ENCODE measurements around the gene EIPR1.

EIPR1 gene

GRCh38 chr2:3334392-3335345 is 42.9 kb downstream of the EIPR1 start:
- H3K9ac ChIP-seq (ENCODE audit: insufficient read length), result no peak overlapping the region
- no peaks in the 10 kb centered on the region for H3K9me3 ChIP-seq (ENCODE audit: low read depth, low read length)
- peaks cover 10% of the 10 kb centered on the region; the same call in 1 of the 2 replicates for H3K36me3 ChIP-seq (ENCODE audit: insufficient read depth, low read length)
- DNase-seq (ENCODE audit: low read depth, low spot score), result no peak
- H3K4me3 ChIP-seq, result no peak overlapping the region
- TF ChIP-seq EZH2 (IDR thresholded peaks at IDR 0.05) (no peak), FOXP2 (optimal IDR thresholded peaks at IDR 0.05; ENCODE audit: control extremely low read depth, extremely low read length, insufficient read depth) (no peak), POLR2AphosphoS5 (IDR thresholded peaks at IDR 0.05; ENCODE audit: borderline replicate concordance, low read depth, low read length) (no peak)
- H3K27ac ChIP-seq, result no peak overlapping the region

- Histone ChIP-seq H3K4me3 (no peak overlapping the region), H3K27ac (no peak overlapping the region), H3K9me3 (ENCODE audit: low read depth, low read length) (no peaks in the 10 kb centered on the region), H3K9ac (ENCODE audit: insufficient read length) (no peak overlapping the region), H3K36me3 (ENCODE audit: insufficient read depth, low read length) (peaks cover 10% of the 10 kb centered on the region; the same call in 1 of the 2 replicates)
- no peak for DNase-seq (ENCODE audit: low read depth, low spot score)
- TF ChIP-seq EZH2 (IDR thresholded peaks at IDR 0.05) (no peak), POLR2AphosphoS5 (IDR thresholded peaks at IDR 0.05; ENCODE audit: borderline replicate concordance, low read depth, low read length) (no peak), FOXP2 (optimal IDR thresholded peaks at IDR 0.05; ENCODE audit: control extremely low read depth, extremely low read length, insufficient read depth) (no peak)
Observed at GRCh38 chr2:3332133-3332532, 45.5 kb downstream of the EIPR1 start.

GRCh38 chr2:3329491-3329890 is 48.1 kb downstream of the EIPR1 start:
- H3K27ac ChIP-seq, result no peak overlapping the region
- no peak overlapping the region for H3K9ac ChIP-seq (ENCODE audit: insufficient read length)
- H3K9me3 ChIP-seq (ENCODE audit: low read depth, low read length), result no peaks in the 10 kb centered on the region
- no peaks in the 10 kb centered on the region; the same call in 1 of the 2 replicates for H3K36me3 ChIP-seq (ENCODE audit: insufficient read depth, low read length)
- DNase-seq (ENCODE audit: low read depth, low spot score), result no peak
- H3K4me3 ChIP-seq, result no peak overlapping the region
- TF ChIP-seq FOXP2 (optimal IDR thresholded peaks at IDR 0.05; ENCODE audit: control extremely low read depth, extremely low read length, insufficient read depth) (no peak), EZH2 (IDR thresholded peaks at IDR 0.05) (no peak)

GRCh38 chr2:3326871-3327270 is 50.7 kb downstream of the EIPR1 start:
- Histone ChIP-seq H3K27ac (no peak overlapping the region), H3K4me3 (no peak overlapping the region), H3K9ac (ENCODE audit: insufficient read length) (no peak overlapping the region), H3K36me3 (ENCODE audit: insufficient read depth, low read length) (no peaks in the 10 kb centered on the region; the same call in 1 of the 2 replicates), H3K9me3 (ENCODE audit: low read depth, low read length) (no peaks in the 10 kb centered on the region)
- DNase-seq (ENCODE audit: low read depth, low spot score), result no peak
- TF ChIP-seq EZH2 (IDR thresholded peaks at IDR 0.05) (no peak), POLR2AphosphoS5 (IDR thresholded peaks at IDR 0.05; ENCODE audit: borderline replicate concordance, low read depth, low read length) (no peak), FOXP2 (optimal IDR thresholded peaks at IDR 0.05; ENCODE audit: control extremely low read depth, extremely low read length, insufficient read depth) (no peak)

- Histone ChIP-seq H3K4me3 (no peak overlapping the region), H3K9ac (ENCODE audit: insufficient read length) (no peak overlapping the region)
Observed at GRCh38 chr2:3326182-3326537, 51.5 kb downstream of the EIPR1 start.

GRCh38 chr2:3325458-3326181 is 52.0 kb downstream of the EIPR1 start:
- Histone ChIP-seq H3K9me3 (ENCODE audit: low read depth, low read length) (no peaks in the 10 kb centered on the region), H3K36me3 (ENCODE audit: insufficient read depth, low read length) (no peaks in the 10 kb centered on the region; the same call in 1 of the 2 replicates), H3K4me3 (no peak overlapping the region), H3K27ac (no peak overlapping the region), H3K9ac (ENCODE audit: insufficient read length) (no peak overlapping the region)
- no peak for DNase-seq (ENCODE audit: low read depth, low spot score)
- TF ChIP-seq FOXP2 (optimal IDR thresholded peaks at IDR 0.05; ENCODE audit: control extremely low read depth, extremely low read length, insufficient read depth), result no peak
- no peak for TF ChIP-seq EZH2 (IDR thresholded peaks at IDR 0.05)
- TF ChIP-seq POLR2AphosphoS5 (IDR thresholded peaks at IDR 0.05; ENCODE audit: borderline replicate concordance, low read depth, low read length), result no peak

More at GRCh38 chr2:3326182-3326537, 51.5 kb downstream of the EIPR1 start:
- no peak for TF ChIP-seq FOXP2 (optimal IDR thresholded peaks at IDR 0.05; ENCODE audit: control extremely low read depth, extremely low read length, insufficient read depth)
- no peak for TF ChIP-seq EZH2 (IDR thresholded peaks at IDR 0.05)
- no peak for TF ChIP-seq POLR2AphosphoS5 (IDR thresholded peaks at IDR 0.05; ENCODE audit: borderline replicate concordance, low read depth, low read length)
- Histone ChIP-seq H3K27ac (no peak overlapping the region), H3K9me3 (ENCODE audit: low read depth, low read length) (no peaks in the 10 kb centered on the region), H3K36me3 (ENCODE audit: insufficient read depth, low read length) (no peaks in the 10 kb centered on the region; the same call in 1 of the 2 replicates)
- DNase-seq (ENCODE audit: low read depth, low spot score), result no peak

GRCh38 chr2:3324404-3325281 is 53.0 kb downstream of the EIPR1 start:
- no peak for TF ChIP-seq FOXP2 (optimal IDR thresholded peaks at IDR 0.05; ENCODE audit: control extremely low read depth, extremely low read length, insufficient read depth)
- TF ChIP-seq EZH2 (IDR thresholded peaks at IDR 0.05), result no peak
- no peak for TF ChIP-seq POLR2AphosphoS5 (IDR thresholded peaks at IDR 0.05; ENCODE audit: borderline replicate concordance, low read depth, low read length)
- no peaks in the 10 kb centered on the region for H3K9me3 ChIP-seq (ENCODE audit: low read depth, low read length)
- no peak overlapping the region for H3K9ac ChIP-seq (ENCODE audit: insufficient read length)
- no peak for DNase-seq (ENCODE audit: low read depth, low spot score)
- H3K4me3 ChIP-seq, result no peak overlapping the region
- H3K27ac ChIP-seq, result no peak overlapping the region
- H3K36me3 ChIP-seq (ENCODE audit: insufficient read depth, low read length), result no peaks in the 10 kb centered on the region

All from SK-N-MC (cell line).